Dermis microvascular lymphatic vessel endothelial cell (primary cell): Measurements from ENCODE around the gene FAM53B. TPM values are rescaled to one million over a fixed set of nuclear protein-coding genes. Genes with fewer than 3 reads are reported as not detected.
A peak's percentile ranks its signal among the peaks of the same experiment; 100 is the strongest.
"Not testable (repeated sequence)": the region's sequence is repeated elsewhere in the genome, so short reads cannot be mapped to it uniquely, and the experiment has no call there.

Experiments
- DNase-seq, 2 donors: peaks; one replicate each; pipeline versions ENCODE4 v3.0.0 to v3.0.0-alpha.2; 2010; ENCODE audit warnings: low read depth in 2 of 2
- total RNA-seq: library from RNA; depleted of rRNA; stranded (reverse); fragments of >200 nt; gene quantifications from 2 replicates; pipeline ENCODE4 v1.2.1, GENCODE V29; 2014

The FAM53B gene
- total RNA-seq, 1 donor from 2014 or later: 14.9 TPM

GRCh38 chr10:124614003-124614659 lies 130.0 kb downstream of the FAM53B start:
- no peak for DNase-seq

GRCh38 chr10:124612611-124613498 lies 131.3 kb downstream of the FAM53B start:
- peak in 1 of 2 donors; percentile 52 for DNase-seq

GRCh38 chr10:124611738-124612137 lies 132.4 kb downstream of the FAM53B start:
- DNase-seq: no peak

- DNase-seq: not testable (repeated sequence)
Observed at GRCh38 chr10:124610851-124611250, 133.3 kb downstream of the FAM53B start.

GRCh38 chr10:124610186-124610585 lies 134.0 kb downstream of the FAM53B start:
- DNase-seq: not testable (repeated sequence)

- DNase-seq: peak in 1 of 2 donors; percentile 2
Observed at GRCh38 chr10:124609698-124610097, 134.5 kb downstream of the FAM53B start.

- DNase-seq: no peak
Observed at GRCh38 chr10:124608093-124608721, 136.0 kb downstream of the FAM53B start.

- no peak for DNase-seq
Observed at GRCh38 chr10:124607693-124608092, 136.5 kb downstream of the FAM53B start.

- no peak for DNase-seq
Observed at GRCh38 chr10:124606822-124607221, 137.4 kb downstream of the FAM53B start.

GRCh38 chr10:124605856-124606812 lies 138.0 kb downstream of the FAM53B start:
- no peak for DNase-seq

- no peak for DNase-seq
Observed at GRCh38 chr10:124605481-124605855, 138.7 kb downstream of the FAM53B start.

GRCh38 chr10:124605001-124605370 lies 139.2 kb downstream of the FAM53B start:
- no peak for DNase-seq

GRCh38 chr10:124604214-124605000 lies 139.8 kb downstream of the FAM53B start:
- DNase-seq: no peak

- no peak for DNase-seq
Observed at GRCh38 chr10:124603376-124604213, 140.6 kb downstream of the FAM53B start.

GRCh38 chr10:124602646-124603365 lies 141.4 kb downstream of the FAM53B start:
- no peak for DNase-seq

GRCh38 chr10:124602121-124602561 lies 142.0 kb downstream of the FAM53B start:
- no peak for DNase-seq

GRCh38 chr10:124601431-124602120 lies 142.6 kb downstream of the FAM53B start:
- DNase-seq: no peak

- no peak for DNase-seq
Observed at GRCh38 chr10:124601016-124601415, 143.2 kb downstream of the FAM53B start.
